Measurements from ENCODE around the gene ATF4. TPM values are rescaled to one million over a fixed set of nuclear protein-coding genes. Genes with fewer than 3 reads are reported as not detected.

Gene ATF4
- total and polyA plus RNA-seq, 2 donors (not counting 3 experiments of a cell fraction or from before 2014, with no cell fraction given) = 312 to 668 TPM

GRCh38 chr22:39525658-39525975 lies 5.3 kb downstream of the ATF4 start:
- Histone ChIP-seq H3K9ac (replicated peaks; ENCODE audit: extremely low read depth, insufficient read depth, low read length) (no peak overlapping the region), H4K20me1 (replicated peaks; ENCODE audit: control insufficient read depth, extremely low read depth, insufficient read depth, low read length) (no peaks in the 10 kb centered on the region), H3K9me3 (replicated peaks; ENCODE audit: control insufficient read depth, insufficient read depth, low read length) (no peaks in the 10 kb centered on the region), H3K79me2 (ENCODE audit: control insufficient read depth, insufficient read depth, low read length) (peaks cover 57% of the 10 kb centered on the region), H3K9me1 (replicated peaks; ENCODE audit: control insufficient read depth, extremely low read depth, insufficient read depth, low read length) (no peaks in the 10 kb centered on the region), H2AFZ (ENCODE audit: low read depth, low read length) (no peak overlapping the region), H3K4me3 (replicated peaks in 1 of 3; ENCODE audit: insufficient read depth in 1 of 3, low read depth in 1 of 3, low read length in 3 of 3) (no peak overlapping the region), H3K4me2 (ENCODE audit: insufficient read depth, low read length) (no peak overlapping the region), H3K27ac (ENCODE audit: insufficient read depth, low read depth, low read length) (no peak overlapping the region), H3K36me3 (ENCODE audit: control insufficient read depth in 2 of 2, extremely low read depth in 1 of 2, insufficient read depth in 2 of 2, low read length in 2 of 2) (peaks cover 5 to 24% of the 10 kb centered on the region in 2 experiments), H3K4me1 (ENCODE audit: control insufficient read depth, extremely low read depth, insufficient read depth, low read length) (peaks cover 19% of the 10 kb centered on the region), H3K27me3 (ENCODE audit: control insufficient read depth in 2 of 2, insufficient read depth in 2 of 2, low read length in 2 of 2) (no peaks in the 10 kb centered on the region)
- TF ChIP-seq POLR2A (IDR thresholded peaks at IDR 0.05; ENCODE audit: low read depth, low read length) (no peak), FOS (IDR thresholded peaks at IDR 0.05; ENCODE audit: borderline replicate concordance, insufficient read depth, low read length) (no peak), MYC (IDR thresholded peaks at IDR 0.05; ENCODE audit: low read depth, low read length) (no peak), CTCF (IDR thresholded peaks at IDR 0.05; ENCODE audit: extremely low read depth in 1 of 2, insufficient read depth in 1 of 2, low read depth in 1 of 2, low read length in 2 of 2) (no peak), GATA2 (IDR thresholded peaks at IDR 0.05; ENCODE audit: insufficient read depth, insufficient read length, low read depth, low read length) (no peak), MAX (IDR thresholded peaks at IDR 0.05; ENCODE audit: insufficient read depth, insufficient read length) (no peak), JUN (IDR thresholded peaks at IDR 0.05; ENCODE audit: borderline replicate concordance, insufficient read depth, insufficient read length, low read depth) (no peak), POLR2AphosphoS5 (IDR thresholded peaks at IDR 0.05; ENCODE audit: insufficient read depth, low read depth, low read length) (no peak), EZH2 (IDR thresholded peaks at IDR 0.05; ENCODE audit: borderline replicate concordance, low read depth, low read length, severe bottlenecking) (no peak)
- FAIRE-seq (no peak), DNase-seq (ENCODE audit: low read depth, low spot score) (no peak)
- dilution Hi-C loops (cut with MboI; ENCODE audit: extremely low pct_ligation_motif_present, low sequenced_read_pairs) = no loop called here
- intact Hi-C loops (cut with micrococcal nuclease) = loop anchor here (10.0 kb wide), 2 partner anchors 271 to 351 kb away; no protein-coding TSS in a partner anchor
- POLR2A ChIA-PET = interaction anchor here (0.7 to 1.6 kb wide), 2 partner anchors 32 to 126 kb away, joined by 3 to 6 read pairs; partner anchors contain the start of gene TAB1
- no TSS peak for BruUV-seq (replicated peaks)
- CTCF ChIA-PET = interaction anchor here (1.4 to 2.5 kb wide), 3 partner anchors 11 to 499 kb away, joined by 4 to 17 read pairs (median 12); no protein-coding TSS in a partner anchor
